Fibroblast of gingiva (primary cell): Measurements from ENCODE around the gene CNTNAP1.
"Not testable (repeated sequence)": the region's sequence is repeated elsewhere in the genome, so short reads cannot be mapped to it uniquely, and the experiment has no call there.

Source experiments
- DNase-seq: peaks from one replicate; pipeline ENCODE4 v3.0.0-alpha.2; 2011; ENCODE audit warnings: low read depth

Gene CNTNAP1

DNA sequence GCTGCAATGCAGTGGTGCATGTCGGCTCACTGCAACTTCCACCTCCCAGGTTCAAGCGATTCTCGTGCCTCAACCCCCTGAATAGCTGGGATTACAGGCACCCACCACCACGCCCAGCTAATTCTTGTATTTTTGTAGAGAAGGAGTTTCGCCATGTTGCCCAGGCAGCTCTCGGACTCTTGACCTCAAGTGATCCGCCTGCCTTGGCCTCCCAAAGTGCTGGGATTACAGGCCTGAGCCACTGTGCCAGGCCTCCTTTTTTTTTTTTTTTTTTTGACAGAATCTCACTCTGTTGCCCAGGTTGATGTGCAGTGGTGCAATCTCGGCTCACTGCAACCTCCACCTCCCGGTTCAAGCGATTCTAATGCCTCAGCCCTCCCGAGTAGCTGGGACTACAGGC is 60.6 kb downstream of the CNTNAP1 start:
- not testable (repeated sequence) for DNase-seq

DNA sequence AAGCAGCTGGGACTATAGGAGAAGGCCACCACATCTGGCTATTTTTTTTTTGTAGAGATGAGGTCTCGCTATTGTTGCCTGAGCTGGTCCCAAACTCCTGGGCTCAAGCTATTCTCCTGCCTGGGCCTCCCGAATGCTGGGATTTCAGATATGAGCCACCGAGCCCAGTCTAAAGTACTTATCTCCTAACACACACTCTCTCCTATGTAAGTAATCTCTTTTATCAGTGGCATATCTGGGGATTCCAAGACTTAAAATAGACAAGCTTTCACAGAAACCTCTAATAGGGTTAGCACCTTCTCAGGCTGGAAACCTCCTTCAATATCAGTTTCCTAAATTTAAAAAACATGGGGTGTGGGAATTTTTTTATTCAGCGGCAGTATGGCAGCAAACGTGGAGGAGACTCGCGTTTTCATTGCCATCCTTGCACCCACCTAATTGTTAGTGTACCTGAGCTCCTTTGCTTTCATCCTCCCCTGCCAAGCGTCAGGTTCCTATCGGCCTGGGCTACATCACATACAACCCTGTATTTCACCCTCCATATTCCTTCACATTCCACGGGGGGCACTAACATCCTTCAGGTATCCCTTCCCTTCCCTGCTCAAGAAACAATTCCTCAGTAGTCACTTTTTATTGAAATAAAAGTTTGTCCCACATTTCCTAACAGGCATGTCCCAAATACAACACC is 61.4 kb downstream of the CNTNAP1 start:
- no peak for DNase-seq

DNA sequence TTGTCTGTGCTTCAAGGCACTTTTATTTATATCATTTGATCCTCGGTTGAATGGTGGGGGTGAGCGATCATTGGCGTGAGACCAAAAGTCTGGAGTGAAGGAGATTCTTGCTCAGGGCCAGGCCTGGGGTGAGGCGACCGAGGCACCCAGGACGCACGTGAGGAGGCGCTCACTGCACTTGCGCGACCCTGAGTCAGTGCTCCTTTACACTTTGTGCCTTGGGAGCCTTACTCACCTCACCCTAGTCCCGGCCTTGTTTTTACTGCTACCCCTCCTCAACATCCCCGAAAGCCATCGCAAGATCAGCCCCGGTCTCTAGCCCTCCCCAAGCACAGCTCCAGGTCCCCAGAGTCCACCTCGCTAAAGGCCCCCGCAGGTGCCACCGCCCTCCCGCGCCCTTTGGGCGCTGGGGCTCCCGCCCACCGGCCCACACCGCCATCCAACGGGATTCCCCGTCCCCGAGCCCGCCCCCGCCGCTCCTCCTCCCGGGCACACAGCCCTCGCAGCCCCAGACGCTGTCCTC is 62.0 kb downstream of the CNTNAP1 start:
- peak; percentile 44 for DNase-seq

DNA sequence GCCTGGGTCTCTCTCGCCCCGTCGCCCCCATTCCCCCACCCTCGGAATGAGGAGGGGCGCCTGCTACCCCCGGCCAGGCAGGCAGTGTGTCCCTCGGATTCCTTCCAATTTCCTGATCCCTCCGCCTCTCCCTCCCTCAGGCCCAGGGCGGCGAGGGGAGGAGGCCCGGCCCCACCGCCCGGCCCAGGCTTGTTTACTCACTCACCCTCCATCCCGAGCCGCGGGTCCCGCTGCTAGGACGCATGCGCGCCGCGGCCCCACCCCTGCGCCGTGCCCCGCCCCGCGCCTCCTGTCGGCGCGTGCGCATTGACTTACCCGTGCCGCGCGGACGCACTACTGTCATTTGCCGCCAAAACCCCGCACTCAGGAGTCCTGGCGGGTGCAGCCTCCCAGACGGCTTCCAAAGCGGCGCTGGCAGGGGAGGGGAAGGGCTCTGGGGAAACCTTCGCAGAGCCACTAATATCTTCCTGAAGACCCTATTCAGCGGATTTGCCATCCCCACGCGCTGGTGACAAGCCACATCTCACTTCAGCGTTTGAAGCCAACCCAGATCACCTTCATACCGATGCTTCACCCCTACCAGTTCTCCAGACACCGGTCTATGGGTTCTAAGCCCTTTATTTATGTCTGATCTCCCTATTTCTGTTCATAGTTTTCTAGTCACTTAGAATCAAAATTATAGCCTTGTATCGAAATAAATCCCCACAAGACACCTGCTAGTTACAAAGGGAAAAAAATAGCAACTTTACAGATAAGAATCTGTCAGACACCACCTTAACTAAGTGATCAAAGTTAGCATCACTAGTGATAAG is 62.7 kb downstream of the CNTNAP1 start, which contains the start of gene EZH1:
Gene EZH1 (minus strand): TSS at position 235 of the 812 bp plus-strand sequence. CDS start 16,099 bp downstream, outside the sequence.
- peak; percentile 85 for DNase-seq

DNA sequence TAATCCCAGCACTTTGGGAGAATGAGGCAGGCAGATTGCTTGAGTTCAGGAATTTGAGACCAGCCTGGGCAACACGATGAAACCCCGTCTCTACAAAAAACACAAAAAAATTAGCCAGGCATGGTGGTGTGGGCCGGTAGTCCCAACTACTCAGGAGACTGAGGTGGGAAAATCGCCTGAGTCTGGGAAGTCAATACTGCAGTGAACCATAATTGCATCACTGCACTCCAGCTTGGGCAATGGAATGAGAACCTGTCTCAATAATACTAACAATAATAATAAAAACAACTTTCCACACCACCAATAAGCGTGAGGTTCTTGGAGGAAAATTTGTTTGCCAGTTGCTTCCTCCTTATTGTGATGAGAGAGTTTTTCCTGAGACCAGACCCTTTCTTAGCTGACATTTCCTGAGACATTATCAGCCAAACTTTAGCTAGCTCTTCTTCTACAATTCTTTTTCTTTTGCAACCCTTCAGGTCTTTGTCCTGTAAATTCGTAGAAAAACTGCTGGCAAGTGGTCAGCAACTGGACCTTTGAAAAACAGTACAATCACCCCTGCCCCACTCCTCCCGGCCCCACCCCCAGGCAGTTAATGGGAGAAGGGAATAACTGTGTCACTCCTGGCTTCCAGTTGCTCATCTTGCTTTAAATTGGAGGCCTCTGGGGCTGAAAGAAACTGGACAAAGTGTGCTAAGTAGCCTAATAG is 66.0 kb downstream of the CNTNAP1 start:
- DNase-seq: peak; percentile 36

DNA sequence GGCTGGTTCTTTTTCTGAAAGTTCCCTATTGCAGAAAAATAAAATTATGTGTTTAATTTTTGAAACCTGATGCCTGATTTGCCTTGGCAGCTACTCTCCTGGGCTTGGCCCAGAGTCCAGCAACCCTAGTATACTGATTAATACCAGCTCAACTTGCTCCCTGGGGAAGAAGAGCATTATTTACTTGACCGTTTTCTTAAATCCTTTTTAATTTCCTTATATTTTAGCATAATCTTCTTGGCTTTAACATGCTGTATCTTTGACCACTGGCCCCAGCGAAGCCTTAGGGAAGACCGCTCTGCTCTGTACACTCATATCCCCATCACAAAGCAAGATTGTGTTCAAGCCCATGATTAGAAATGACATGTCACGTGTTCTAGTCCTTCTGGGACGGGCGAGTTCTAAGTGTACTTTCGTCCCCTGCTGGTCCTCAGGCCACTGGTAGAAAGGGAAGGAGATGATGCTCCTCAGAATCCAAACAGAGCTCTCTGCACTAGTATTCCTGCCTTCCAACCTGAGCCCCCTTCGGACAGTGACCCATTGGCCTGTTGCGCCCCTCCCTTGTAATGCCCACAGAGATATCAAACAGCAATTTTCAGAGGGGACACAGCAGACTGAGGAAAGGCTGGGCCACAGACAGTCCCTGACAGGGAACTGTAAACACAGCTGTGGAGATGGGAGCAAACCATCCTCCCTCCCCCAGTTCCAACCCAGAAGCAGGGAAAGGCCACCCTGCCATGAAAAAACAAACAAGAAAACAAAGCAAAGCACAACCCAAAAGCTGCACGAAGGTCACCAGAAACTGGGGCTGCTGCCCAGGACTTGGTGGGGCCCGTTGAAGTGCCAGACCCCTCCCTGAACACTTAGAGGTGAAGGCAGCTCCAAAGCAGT is 66.8 kb downstream of the CNTNAP1 start:
- peak; percentile 84 for DNase-seq
